Measurements from ENCODE around the gene CLDN5.

The CLDN5 gene

GRCh38 chr22:19494001-19494560 lies 30.1 kb downstream of the CLDN5 start:
- DNase-seq: no peak
- Mint-ChIP-seq H3K27me3 (ENCODE audit: low read depth, poor library complexity) (no peaks in the 10 kb centered on the region), H3K9me3 (no peaks in the 10 kb centered on the region), H3K27ac (no peak overlapping the region), H3K4me1 (no peaks in the 10 kb centered on the region), H3K36me3 (ENCODE audit: low read depth) (peaks cover 12% of the 10 kb centered on the region), H3K4me3 (no peak overlapping the region)
- TF ChIP-seq CTCF (IDR thresholded peaks at IDR 0.05): no peak

GRCh38 chr22:19492504-19493174 lies 31.6 kb downstream of the CLDN5 start:
- H3K9me3 Mint-ChIP-seq: no peaks in the 10 kb centered on the region
- DNase-seq: no peak
- H3K36me3 Mint-ChIP-seq (ENCODE audit: low read depth): peaks cover 12% of the 10 kb centered on the region
- H3K4me1 Mint-ChIP-seq: no peaks in the 10 kb centered on the region
- H3K4me3 Mint-ChIP-seq: no peak overlapping the region
- TF ChIP-seq CTCF (IDR thresholded peaks at IDR 0.05): no peak
- H3K27me3 Mint-ChIP-seq (ENCODE audit: low read depth, poor library complexity): no peaks in the 10 kb centered on the region
- no peak overlapping the region for H3K27ac Mint-ChIP-seq

- Mint-ChIP-seq H3K27me3 (ENCODE audit: low read depth, poor library complexity) (no peaks in the 10 kb centered on the region), H3K4me1 (no peaks in the 10 kb centered on the region), H3K4me3 (no peak overlapping the region), H3K27ac (peak overlapping the region; percentile 13), H3K36me3 (ENCODE audit: low read depth) (peaks cover 12% of the 10 kb centered on the region), H3K9me3 (no peaks in the 10 kb centered on the region)
- no peak for DNase-seq
- no peak for TF ChIP-seq CTCF (IDR thresholded peaks at IDR 0.05)
These were observed 33.5 kb downstream of the CLDN5 start for GRCh38 chr22:19490628-19491230.

- Mint-ChIP-seq H3K27me3 (ENCODE audit: low read depth, poor library complexity) (no peaks in the 10 kb centered on the region), H3K4me3 (no peak overlapping the region), H3K27ac (no peak overlapping the region), H3K36me3 (ENCODE audit: low read depth) (peaks cover 21% of the 10 kb centered on the region), H3K9me3 (no peaks in the 10 kb centered on the region), H3K4me1 (no peaks in the 10 kb centered on the region)
- TF ChIP-seq CTCF (IDR thresholded peaks at IDR 0.05): no peak
- DNase-seq: no peak
These were observed 35.0 kb downstream of the CLDN5 start for GRCh38 chr22:19488884-19489843.

GRCh38 chr22:19488285-19488684 lies 35.9 kb downstream of the CLDN5 start:
- peaks cover 27% of the 10 kb centered on the region for H3K36me3 Mint-ChIP-seq (ENCODE audit: low read depth)
- DNase-seq: no peak
- TF ChIP-seq CTCF (IDR thresholded peaks at IDR 0.05): no peak
- H3K4me1 Mint-ChIP-seq: no peaks in the 10 kb centered on the region
- H3K27me3 Mint-ChIP-seq (ENCODE audit: low read depth, poor library complexity): no peaks in the 10 kb centered on the region
- no peaks in the 10 kb centered on the region for H3K9me3 Mint-ChIP-seq
- H3K27ac Mint-ChIP-seq: no peak overlapping the region
- H3K4me3 Mint-ChIP-seq: no peak overlapping the region

Measured in nephron progenitor cell (in vitro differentiated cells).